ENCODE results near the gene ID3.
"Not testable (repeated sequence)": the region's sequence is repeated elsewhere in the genome, so short reads cannot be mapped to it uniquely, and the experiment has no call there.

The ID3 gene

GRCh38 chr1:23585321-23586022 lies 26.2 kb upstream of the ID3 start:
- no peak overlapping the region for H3K4me3 ChIP-seq (ENCODE audit: low read depth, low read length)
- DNase-seq (ENCODE audit: low read depth): no peak
- TF ChIP-seq CTCF (IDR thresholded peaks at IDR 0.05; ENCODE audit: low read depth, low read length, missing control alignments): no peak

GRCh38 chr1:23583727-23584126 lies 24.4 kb upstream of the ID3 start:
- DNase-seq (ENCODE audit: low read depth); H3K4me3 ChIP-seq (ENCODE audit: low read depth, low read length): not testable (repeated sequence)

- H3K4me3 ChIP-seq (ENCODE audit: low read depth, low read length): no peak overlapping the region
- no peak for DNase-seq (ENCODE audit: low read depth)
- TF ChIP-seq CTCF (IDR thresholded peaks at IDR 0.05; ENCODE audit: low read depth, low read length, missing control alignments): no peak
Measured at GRCh38 chr1:23582820-23583219, 23.5 kb upstream of the ID3 start.

GRCh38 chr1:23581219-23581618 lies 21.9 kb upstream of the ID3 start:
- DNase-seq (ENCODE audit: low read depth): no peak
- TF ChIP-seq CTCF (IDR thresholded peaks at IDR 0.05; ENCODE audit: low read depth, low read length, missing control alignments): no peak
- H3K4me3 ChIP-seq (ENCODE audit: low read depth, low read length): no peak overlapping the region

GRCh38 chr1:23578997-23579363 lies 19.7 kb upstream of the ID3 start:
- H3K4me3 ChIP-seq (ENCODE audit: low read depth, low read length): no peak overlapping the region
- DNase-seq (ENCODE audit: low read depth): no peak
- no peak for TF ChIP-seq CTCF (IDR thresholded peaks at IDR 0.05; ENCODE audit: low read depth, low read length, missing control alignments)

GRCh38 chr1:23578311-23578996 lies 19.2 kb upstream of the ID3 start:
- DNase-seq (ENCODE audit: low read depth): no peak
- no peak for TF ChIP-seq CTCF (IDR thresholded peaks at IDR 0.05; ENCODE audit: low read depth, low read length, missing control alignments)
- no peak overlapping the region for H3K4me3 ChIP-seq (ENCODE audit: low read depth, low read length)

GRCh38 chr1:23577056-23578004 lies 18.0 kb upstream of the ID3 start:
- peak overlapping the region; percentile 31 for H3K4me3 ChIP-seq (ENCODE audit: low read depth, low read length)
- DNase-seq (ENCODE audit: low read depth): peak; percentile 92

More at GRCh38 chr1:23577056-23578004, 18.0 kb upstream of the ID3 start:
- TF ChIP-seq CTCF (IDR thresholded peaks at IDR 0.05; ENCODE audit: low read depth, low read length, missing control alignments): no peak
